M059J (cell line): ENCODE data around the gene LARP1. TPM values are rescaled to one million over a fixed set of nuclear protein-coding genes. Genes with fewer than 3 reads are reported as not detected.
"Not testable (repeated sequence)": the region's sequence is repeated elsewhere in the genome, so short reads cannot be mapped to it uniquely, and the experiment has no call there.

Source experiments
- DNase-seq: peaks from one replicate; pipeline ENCODE4 v3.0.0-alpha.2; 2012; ENCODE audit warnings: low read depth
- total RNA-seq: library from RNA; depleted of rRNA; stranded (reverse); fragments of >200 nt; shearing (Covaris generic); gene quantifications from 2 replicates; pipeline ENCODE4 v1.2.3, GENCODE V29; 2014

Gene LARP1
- total RNA-seq, 1 experiment from 2014 or later, result 77.3 TPM

- no peak for DNase-seq
Observed at GRCh38 chr5:154734370-154735248, 20.6 kb upstream of the LARP1 start.

- DNase-seq, result not testable (repeated sequence)
Observed at GRCh38 chr5:154735362-154735761, 19.8 kb upstream of the LARP1 start.

GRCh38 chr5:154736372-154736771, 18.8 kb upstream of the LARP1 start:
- not testable (repeated sequence) for DNase-seq

GRCh38 chr5:154737667-154738320, 17.4 kb upstream of the LARP1 start:
- no peak for DNase-seq

- DNase-seq, result no peak
Observed at GRCh38 chr5:154740483-154740882, 14.7 kb upstream of the LARP1 start.

- no peak for DNase-seq
Observed at GRCh38 chr5:154740957-154741356, 14.2 kb upstream of the LARP1 start.

- DNase-seq, result no peak
Observed at GRCh38 chr5:154741415-154741814, 13.8 kb upstream of the LARP1 start.

- no peak for DNase-seq
Observed at GRCh38 chr5:154743812-154744211, 11.4 kb upstream of the LARP1 start.

GRCh38 chr5:154745349-154745748, 9.8 kb upstream of the LARP1 start:
- no peak for DNase-seq

- no peak for DNase-seq
Observed at GRCh38 chr5:154749491-154749890, 5.7 kb upstream of the LARP1 start.

GRCh38 chr5:154750641-154751040, 4.5 kb upstream of the LARP1 start:
- DNase-seq, result not testable (repeated sequence)

GRCh38 chr5:154751854-154752253, 3.3 kb upstream of the LARP1 start:
- DNase-seq, result no peak

GRCh38 chr5:154753792-154754191, 1.4 kb upstream of the LARP1 start:
- DNase-seq, result no peak

- peak; percentile 98 for DNase-seq
Observed at GRCh38 chr5:154754460-154755360, 467 bp upstream of the LARP1 start.

- DNase-seq, result peak; percentile 44
Observed at GRCh38 chr5:154756009-154756867, 1.1 kb downstream of the LARP1 start.

- peak; percentile 38 for DNase-seq
Observed at GRCh38 chr5:154756868-154757813, 2.0 kb downstream of the LARP1 start.

GRCh38 chr5:154757814-154758406, 2.7 kb downstream of the LARP1 start:
- DNase-seq, result peak; percentile 14

GRCh38 chr5:154758493-154758892, 3.3 kb downstream of the LARP1 start:
- DNase-seq, result no peak

GRCh38 chr5:154758977-154759376, 3.8 kb downstream of the LARP1 start:
- no peak for DNase-seq
